Osteocyte (in vitro differentiated cells): ENCODE results near the gene PYROXD2. TPM values are rescaled to one million over a fixed set of nuclear protein-coding genes. Genes with fewer than 3 reads are reported as not detected.

ENCODE experiments used
- DNase-seq: peaks from one replicate; pipeline ENCODE4 v3.0.0; 2021; ENCODE audit warnings: mixed read lengths; ENCODE audit not compliant: unreplicated experiment; ENCODE audit errors: extremely low spot score
- H3K27ac Mint-ChIP-seq: one replicate; pipeline ENCODE4 v1.8.0; 2021; ENCODE audit warnings: mild to moderate bottlenecking, mixed read lengths; ENCODE audit not compliant: unreplicated experiment
- H3K27me3 Mint-ChIP-seq: one replicate; pipeline ENCODE4 v1.8.0; 2021; ENCODE audit warnings: mixed read lengths; ENCODE audit not compliant: unreplicated experiment
- H3K36me3 Mint-ChIP-seq: one replicate; pipeline ENCODE4 v1.8.0; 2021; ENCODE audit warnings: mixed read lengths; ENCODE audit not compliant: unreplicated experiment
- H3K4me1 Mint-ChIP-seq: one replicate; pipeline ENCODE4 v1.8.0; 2021; ENCODE audit warnings: mixed read lengths; ENCODE audit not compliant: unreplicated experiment
- H3K4me3 Mint-ChIP-seq: one replicate; pipeline ENCODE4 v1.8.0; 2021; ENCODE audit warnings: mild to moderate bottlenecking, moderate library complexity, mixed read lengths; ENCODE audit not compliant: unreplicated experiment
- H3K9me3 Mint-ChIP-seq: one replicate; pipeline ENCODE4 v1.8.0; 2021; ENCODE audit warnings: mixed read lengths; ENCODE audit not compliant: unreplicated experiment
- CTCF ChIP-seq: fragments of 200-600 bp; sonication (generic); IDR thresholded peaks from 2 replicates; pipeline ENCODE4 v1.5.0; 2021; ENCODE audit warnings: antibody characterized with exemption, mild to moderate bottlenecking, moderate library complexity
- long read RNA-seq: library from polyadenylated mRNA; unstranded; transcript quantifications from one replicate; pipeline ENCODE4 v2.0.0, GENCODE V29; 2021
- total RNA-seq: library from RNA; stranded (reverse); gene quantifications from 2 replicates; pipeline ENCODE4 v1.2.1, GENCODE V29; 2021

The PYROXD2 gene
- total RNA-seq: 4.6 and 4.8 TPM in 2 replicates
- long read RNA-seq: 0 reads

GRCh38 chr10:98414932-98415730 is at the start of gene PYROXD2:
TSS of gene PYROXD2 (minus strand) at chr10:98415182. CDS start at chr10:98415135, 47 bp downstream.
- peaks cover 24% of the 10 kb centered on the region for H3K4me1 Mint-ChIP-seq
- no peaks in the 10 kb centered on the region for H3K27me3 Mint-ChIP-seq
- peak within 1 kb of the TSS; percentile 75 for H3K4me3 Mint-ChIP-seq
- DNase-seq: peak; percentile 93
- no peak for TF ChIP-seq CTCF
- H3K36me3 Mint-ChIP-seq: peaks cover 9% of the 10 kb centered on the region
- no peaks in the 10 kb centered on the region for H3K9me3 Mint-ChIP-seq
- H3K27ac Mint-ChIP-seq: peak within 1 kb of the TSS; percentile 82

- TF ChIP-seq CTCF: no peak
- peaks cover 11% of the 10 kb centered on the region for H3K4me1 Mint-ChIP-seq
These were observed 49.2 kb upstream of the PYROXD2 start for GRCh38 chr10:98463976-98464754.

GRCh38 chr10:98463016-98463415 is 48.0 kb upstream of the PYROXD2 start:
- Mint-ChIP-seq H3K36me3 (no peaks in the 10 kb centered on the region), H3K27me3 (peaks cover 3% of the 10 kb centered on the region), H3K4me1 (peaks cover 12% of the 10 kb centered on the region), H3K9me3 (no peaks in the 10 kb centered on the region), H3K4me3 (no peak overlapping the region), H3K27ac (no peak overlapping the region)
- TF ChIP-seq CTCF: no peak
- DNase-seq: no peak

More at GRCh38 chr10:98463976-98464754, 49.2 kb upstream of the PYROXD2 start:
- no peak overlapping the region for H3K27ac Mint-ChIP-seq
- no peaks in the 10 kb centered on the region for H3K36me3 Mint-ChIP-seq
- no peak overlapping the region for H3K4me3 Mint-ChIP-seq
- H3K27me3 Mint-ChIP-seq: peaks cover 2% of the 10 kb centered on the region
- H3K9me3 Mint-ChIP-seq: no peaks in the 10 kb centered on the region
- no peak for DNase-seq

GRCh38 chr10:98461500-98461842 is 46.5 kb upstream of the PYROXD2 start:
- no peak for TF ChIP-seq CTCF

More at GRCh38 chr10:98461500-98461842, 46.5 kb upstream of the PYROXD2 start:
- no peaks in the 10 kb centered on the region for H3K9me3 Mint-ChIP-seq
- peaks cover 2% of the 10 kb centered on the region for H3K27me3 Mint-ChIP-seq
- peak overlapping the region; percentile 47 for H3K27ac Mint-ChIP-seq
- H3K4me3 Mint-ChIP-seq: no peak overlapping the region
- peaks cover 12% of the 10 kb centered on the region for H3K4me1 Mint-ChIP-seq
- DNase-seq: no peak
- H3K36me3 Mint-ChIP-seq: no peaks in the 10 kb centered on the region
